ENCODE results near the gene PEX7.
"Not testable (repeated sequence)": the region's sequence is repeated elsewhere in the genome, so short reads cannot be mapped to it uniquely, and the experiment has no call there.

Gene PEX7, protein sequence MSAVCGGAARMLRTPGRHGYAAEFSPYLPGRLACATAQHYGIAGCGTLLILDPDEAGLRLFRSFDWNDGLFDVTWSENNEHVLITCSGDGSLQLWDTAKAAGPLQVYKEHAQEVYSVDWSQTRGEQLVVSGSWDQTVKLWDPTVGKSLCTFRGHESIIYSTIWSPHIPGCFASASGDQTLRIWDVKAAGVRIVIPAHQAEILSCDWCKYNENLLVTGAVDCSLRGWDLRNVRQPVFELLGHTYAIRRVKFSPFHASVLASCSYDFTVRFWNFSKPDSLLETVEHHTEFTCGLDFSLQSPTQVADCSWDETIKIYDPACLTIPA

GRCh38 chr6:136822376-136823127, at the start of gene PEX7:
Gene PEX7 (plus strand): TSS chr6:136822592. CDS start chr6:136822666, 74 bp downstream.
- DNase-seq = peak; percentile 81

DNA sequence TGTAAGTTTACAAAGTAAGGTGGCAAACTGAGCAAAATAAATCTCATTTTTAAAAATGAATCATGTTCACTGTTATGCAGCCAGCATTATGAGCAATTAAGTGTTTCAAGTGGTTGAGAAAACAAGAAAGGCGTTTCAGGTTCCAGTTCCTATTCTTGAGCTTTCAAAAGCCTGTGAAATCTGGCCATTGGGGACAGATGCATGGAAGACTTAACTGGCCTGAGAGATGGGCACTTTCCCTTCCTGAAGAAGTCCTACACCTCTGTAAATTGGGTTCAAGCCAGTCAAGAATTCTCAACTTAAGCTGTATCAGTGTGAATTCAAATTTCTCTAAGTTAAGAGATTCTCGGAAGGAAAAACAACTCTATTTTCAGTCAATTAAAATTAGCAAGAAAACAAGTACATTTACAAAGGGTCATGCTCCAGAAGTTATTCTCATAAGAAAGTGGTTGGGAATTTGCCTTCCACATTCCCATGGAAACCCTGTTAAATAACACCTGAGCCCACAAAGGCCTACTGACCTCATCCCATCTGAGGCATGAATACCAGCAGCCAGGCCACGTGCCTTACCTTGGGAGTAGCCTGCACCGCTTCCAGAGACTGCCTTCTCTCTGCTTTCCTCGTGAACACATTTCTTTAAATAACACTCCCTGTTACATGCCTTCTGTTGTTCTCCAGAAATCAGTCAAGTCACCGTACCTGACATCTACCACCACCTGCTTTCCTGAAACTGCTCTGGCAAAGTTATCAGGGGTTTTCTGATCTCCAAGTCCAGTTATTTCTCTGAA, 49.5 kb upstream of the PEX7 start:
- DNase-seq = no peak

DNA sequence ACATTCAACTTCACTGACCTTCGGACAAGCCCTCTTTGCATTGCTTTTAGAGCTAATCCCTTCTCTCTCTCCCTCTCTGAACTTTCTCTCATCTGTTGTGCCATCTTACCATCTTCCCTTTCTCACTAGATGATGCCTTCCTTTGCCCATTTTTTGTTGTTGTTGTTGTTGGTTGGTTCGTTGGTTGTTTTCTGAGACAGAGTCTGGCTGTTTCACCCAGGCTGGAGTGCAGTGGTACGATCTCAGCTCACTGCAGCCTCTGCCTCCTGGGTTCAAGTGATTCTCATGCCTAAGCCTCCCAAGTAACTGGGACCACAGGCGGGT, 49.0 kb upstream of the PEX7 start:
- no peak for DNase-seq

- no peak for DNase-seq
Observed at GRCh38 chr6:136774228-136775041, 48.0 kb upstream of the PEX7 start.

DNA sequence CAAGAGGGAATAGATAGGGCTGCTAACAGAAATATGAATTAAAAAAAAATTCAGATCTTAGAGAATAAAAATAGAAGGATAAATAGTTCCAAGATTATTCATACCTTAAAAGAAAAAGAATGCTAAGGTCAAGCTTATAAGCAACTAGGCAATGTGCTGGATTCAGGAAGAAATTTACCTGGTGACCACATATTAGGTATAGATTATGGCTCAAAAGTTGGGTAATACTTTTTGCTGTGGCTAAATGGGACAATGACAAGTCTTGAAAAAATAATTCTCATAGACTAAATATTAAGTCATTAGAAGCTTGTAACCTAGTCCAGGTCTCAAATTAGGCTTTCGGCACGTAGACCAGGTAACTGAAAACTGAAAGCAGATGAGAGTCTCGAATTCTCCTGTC, 47.3 kb upstream of the PEX7 start:
- no peak for DNase-seq

DNA sequence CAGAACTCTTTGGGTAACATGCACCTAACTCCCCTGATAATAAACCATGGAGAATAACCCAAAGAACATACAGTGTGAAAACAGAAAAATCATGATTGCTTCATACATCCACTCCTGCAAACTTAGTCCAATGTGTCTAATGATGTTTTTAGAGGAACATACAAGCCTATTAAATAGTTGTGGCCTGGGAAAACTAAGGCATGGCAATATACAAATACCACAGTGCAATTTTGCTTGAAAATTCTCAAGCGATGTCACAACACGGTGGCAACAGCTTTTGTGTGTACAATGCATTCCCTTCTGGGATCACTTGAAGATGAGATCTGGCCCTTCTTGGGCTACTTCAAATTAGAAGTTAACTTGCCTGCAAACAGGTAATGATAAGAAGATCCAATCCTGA, 46.8 kb upstream of the PEX7 start:
- DNase-seq = no peak

DNA sequence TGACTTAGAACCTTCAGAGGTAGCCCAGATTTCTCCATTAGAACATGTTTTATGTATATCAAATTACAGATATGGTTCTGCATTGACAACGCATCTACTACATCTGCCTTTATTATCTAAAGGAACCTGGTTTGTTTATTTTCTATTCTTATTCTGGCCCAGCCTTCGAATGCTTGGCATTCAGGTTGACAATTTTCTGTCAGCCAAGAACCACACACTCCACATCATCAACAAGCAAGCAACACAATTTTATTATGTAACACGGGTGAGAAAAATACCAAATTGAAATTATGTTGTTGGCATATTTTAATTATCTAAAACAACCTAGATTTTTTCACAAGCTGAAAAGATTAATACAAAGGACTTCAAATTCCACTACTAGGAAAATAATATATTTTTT, 44.7 kb upstream of the PEX7 start:
- DNase-seq = no peak

DNA sequence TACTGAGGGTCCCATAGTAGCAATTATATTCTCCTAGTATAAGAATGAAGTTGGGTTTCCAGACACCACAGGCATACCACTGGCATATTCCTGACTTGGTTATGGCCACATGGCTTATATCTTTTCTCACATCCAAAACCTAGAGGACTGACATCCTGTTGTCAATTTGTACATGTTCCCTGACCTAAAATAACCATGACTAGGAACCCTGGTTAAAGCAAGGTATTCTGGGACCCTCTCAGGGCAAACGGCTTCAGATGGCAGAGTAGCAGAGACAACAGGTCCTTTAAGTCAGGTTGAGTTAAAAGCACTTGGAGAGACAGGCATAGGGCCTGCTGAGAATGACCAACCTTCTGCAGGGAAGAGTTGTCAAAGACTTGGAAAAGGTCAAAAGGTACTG, 42.7 kb upstream of the PEX7 start:
- no peak for DNase-seq

DNA sequence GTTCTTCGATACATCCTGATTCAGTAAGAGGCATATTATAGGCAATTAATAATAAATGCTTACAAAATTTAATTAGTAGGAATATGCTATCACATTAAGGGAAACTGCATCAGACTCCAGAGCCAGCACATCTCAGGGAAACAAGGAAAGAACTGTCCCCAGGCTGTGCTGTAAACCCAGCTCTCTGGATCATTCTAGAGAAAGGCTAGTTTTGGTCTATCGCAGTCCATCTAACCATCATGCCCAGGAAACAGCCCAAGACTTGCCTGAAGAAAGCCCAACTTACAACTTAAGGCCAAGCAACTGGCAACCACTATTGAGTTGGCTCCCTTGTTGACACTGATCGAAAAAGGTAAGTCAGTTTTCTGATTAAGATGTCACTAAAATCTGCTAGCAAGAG, 41.4 kb upstream of the PEX7 start:
- no peak for DNase-seq

- DNase-seq = no peak
Observed at GRCh38 chr6:136782021-136782770, 40.2 kb upstream of the PEX7 start.

GRCh38 chr6:136783021-136783420, 39.4 kb upstream of the PEX7 start:
- DNase-seq = no peak

DNA sequence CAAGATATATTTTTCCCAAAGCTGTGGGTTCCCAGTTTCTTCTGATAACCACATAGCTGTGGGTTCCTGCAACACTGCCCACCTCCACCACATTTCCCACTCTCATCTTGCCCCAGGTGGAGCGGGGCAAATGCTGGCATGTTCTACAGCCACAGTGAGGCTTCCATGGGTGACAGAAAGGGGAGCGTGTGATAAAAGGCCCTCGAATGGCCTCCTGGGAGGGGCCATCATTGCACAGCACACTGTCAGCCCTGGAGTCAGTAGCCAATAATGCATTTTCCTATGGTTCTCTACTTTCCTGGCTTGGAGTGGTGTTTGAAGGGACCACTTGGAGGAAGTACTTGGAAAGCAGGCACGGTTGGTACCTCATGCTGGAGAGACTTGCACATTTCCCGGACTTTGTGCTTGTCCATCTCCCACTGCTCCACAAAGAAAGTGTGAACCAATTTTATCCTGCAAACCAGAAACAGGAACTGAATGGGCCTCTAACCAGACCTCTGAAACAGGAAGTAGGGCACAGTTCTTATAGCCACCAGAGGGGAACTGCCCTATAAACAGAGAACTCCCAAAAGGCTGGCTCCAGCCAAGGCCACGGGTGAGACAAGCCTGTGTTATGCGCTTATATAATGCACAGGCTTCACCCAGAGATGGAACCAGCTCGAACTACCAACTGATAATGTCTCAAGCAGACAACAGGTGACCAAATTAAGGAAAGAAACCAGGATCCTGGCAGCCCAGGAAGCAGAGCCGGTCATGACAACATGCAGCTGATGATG, 38.7 kb upstream of the PEX7 start:
- no peak for DNase-seq

- DNase-seq = no peak
Observed at GRCh38 chr6:136784271-136784664, 38.1 kb upstream of the PEX7 start.

DNA sequence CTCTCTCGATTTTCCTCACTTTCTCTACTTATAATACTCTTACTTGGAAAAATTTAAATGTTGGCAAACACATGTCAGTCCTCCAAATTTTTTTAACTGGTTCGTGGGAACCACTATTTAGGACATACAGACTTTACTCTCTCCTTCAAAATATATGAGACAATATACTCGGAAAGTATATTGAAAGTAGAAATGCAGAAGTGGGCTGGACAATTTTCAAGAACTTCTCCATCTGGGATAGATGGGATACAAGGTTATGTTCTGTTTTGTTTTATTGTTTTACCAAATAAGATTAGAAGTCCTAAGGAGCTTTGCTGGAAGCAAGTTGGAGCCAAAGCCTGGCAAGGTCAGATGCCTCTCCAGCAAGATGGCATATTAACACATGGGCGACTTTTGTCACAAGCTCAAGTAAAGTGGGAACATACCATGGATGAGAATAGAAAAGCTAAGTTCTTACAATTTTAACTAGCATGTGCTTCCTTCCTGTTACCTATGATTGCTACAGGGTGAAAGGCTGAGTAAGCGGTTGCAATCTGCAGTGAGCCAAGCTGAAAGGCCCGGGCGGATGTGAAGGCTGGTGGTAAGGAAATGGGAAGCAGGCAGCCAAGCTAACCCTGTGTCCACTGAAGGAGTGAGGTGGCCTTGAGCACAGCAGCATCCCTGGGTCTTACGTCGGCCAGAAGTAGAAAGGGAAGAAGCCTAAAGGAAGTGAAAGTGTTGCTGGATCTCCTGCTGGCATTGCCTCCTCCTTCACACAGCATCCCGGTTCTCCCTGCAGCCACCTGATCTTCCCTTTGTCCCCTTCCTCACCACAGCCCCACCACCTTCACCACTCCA, 37.3 kb upstream of the PEX7 start:
- no peak for DNase-seq

GRCh38 chr6:136786658-136787057, 35.7 kb upstream of the PEX7 start:
- no peak for DNase-seq

DNA sequence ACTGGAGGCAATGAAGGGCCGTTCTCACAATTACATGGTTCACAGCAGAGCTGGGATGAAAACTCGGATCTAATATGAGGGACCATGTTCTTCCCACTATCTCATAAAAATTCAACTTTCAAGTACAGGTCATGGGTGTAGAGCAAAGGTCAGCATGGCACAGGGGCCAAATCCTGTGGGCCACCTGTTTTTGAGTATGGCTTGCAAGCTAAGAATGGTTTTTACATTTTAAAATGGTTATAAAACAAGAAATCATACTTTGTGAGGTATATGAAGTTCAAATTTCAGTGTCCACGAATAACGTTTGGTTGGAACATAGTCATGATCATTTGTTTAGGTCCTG, 34.7 kb upstream of the PEX7 start:
- DNase-seq = no peak

DNA sequence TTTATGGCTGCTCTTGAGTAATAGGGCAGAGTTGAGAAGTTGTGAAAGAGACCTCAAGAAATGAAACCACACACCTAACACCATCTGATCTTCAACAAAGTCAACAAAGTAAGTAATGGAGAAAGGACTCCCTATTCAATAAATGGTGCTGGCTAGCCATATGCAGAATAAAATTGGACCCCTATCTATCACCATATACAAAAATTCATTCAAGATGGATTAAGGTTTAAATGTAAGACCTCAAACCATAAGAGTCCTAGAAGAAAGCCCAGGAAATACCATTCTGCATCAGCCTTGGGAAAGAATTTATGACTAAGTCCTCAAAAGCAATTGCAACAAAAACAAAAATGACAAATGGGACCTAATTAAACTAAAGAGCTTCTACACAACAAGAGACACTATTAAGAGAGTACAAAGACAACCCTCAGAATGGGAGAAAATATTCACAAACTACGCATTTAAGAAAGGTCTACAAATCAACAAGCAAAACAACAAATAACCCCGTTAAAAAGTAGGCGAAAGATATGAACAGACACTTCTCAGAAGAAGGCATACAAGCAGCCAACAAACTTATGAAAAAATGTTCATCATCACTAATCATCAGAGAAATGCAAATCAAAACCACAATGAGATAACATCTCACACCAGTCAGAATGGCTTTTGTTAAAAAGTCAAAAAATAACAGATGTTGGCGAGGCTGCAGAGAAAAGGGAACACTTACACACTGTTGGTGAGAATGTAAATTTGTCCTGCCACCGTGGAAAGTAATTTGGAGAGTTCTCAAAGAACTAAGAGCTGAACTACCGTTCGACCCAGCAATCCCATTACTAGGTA, 34.1 kb upstream of the PEX7 start:
- DNase-seq = no peak

GRCh38 chr6:136789440-136789839, 33.0 kb upstream of the PEX7 start:
- DNase-seq = not testable (repeated sequence)

DNA sequence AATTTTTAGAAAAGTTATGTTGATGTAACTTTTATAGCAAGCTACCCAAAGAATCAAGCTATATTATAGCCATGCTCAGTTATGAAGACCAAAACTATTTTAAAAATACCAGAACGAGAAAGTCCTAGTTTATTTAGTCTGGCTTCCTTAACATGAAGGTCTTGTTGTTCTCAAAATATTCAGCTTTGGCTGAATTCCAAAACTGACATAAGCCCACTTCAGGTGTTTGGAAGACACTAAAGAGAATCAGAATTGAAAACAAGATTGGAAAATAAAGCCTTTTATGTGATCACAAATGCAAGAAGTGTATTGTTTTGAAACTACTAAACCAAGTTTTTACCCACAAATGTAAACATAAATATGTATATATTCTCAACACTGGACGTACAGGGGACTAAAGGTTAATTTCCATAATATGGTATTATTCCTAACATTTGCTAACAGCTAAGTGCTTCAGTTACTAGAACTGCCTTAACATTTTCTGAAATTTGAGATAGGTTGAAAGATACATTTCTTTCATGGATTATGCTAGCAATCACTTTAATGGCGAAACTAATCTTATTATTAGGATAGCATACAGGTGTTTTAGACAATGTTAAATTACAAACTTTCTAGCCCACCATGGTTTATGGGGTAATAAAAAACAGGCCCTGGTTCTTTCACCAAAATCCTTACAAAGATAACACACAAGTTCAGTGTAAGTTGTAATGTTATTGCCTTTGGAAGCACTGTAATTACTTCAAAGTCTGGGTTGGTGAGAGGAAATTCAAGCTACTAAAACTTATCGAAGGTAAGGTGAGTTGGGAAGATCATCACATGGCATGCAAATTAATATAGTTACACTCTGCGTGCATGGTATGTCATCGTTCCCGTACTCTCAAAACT, 31.7 kb upstream of the PEX7 start:
- DNase-seq = no peak
